DMS153 (cell line): Measurements from ENCODE around the gene NAALADL2.
A peak's percentile ranks its signal among the peaks of the same experiment; 100 is the strongest.
"Not testable (repeated sequence)": the region's sequence is repeated elsewhere in the genome, so short reads cannot be mapped to it uniquely, and the experiment has no call there.

Experiments used
- DNase-seq: peaks from one replicate; lab custom pipeline; 2025; lab: John Stamatoyannopoulos, UW

Gene NAALADL2

GRCh38 chr3:175144368-175144767 lies 285.2 kb downstream of the NAALADL2 start:
- no peak for DNase-seq

GRCh38 chr3:175146258-175146657 lies 287.1 kb downstream of the NAALADL2 start:
- DNase-seq: no peak

- peak; percentile 99 for DNase-seq
Observed at GRCh38 chr3:175149675-175150074, 290.5 kb downstream of the NAALADL2 start.

- DNase-seq: peak; percentile 97
Observed at GRCh38 chr3:175150812-175151401, 291.8 kb downstream of the NAALADL2 start.

- no peak for DNase-seq
Observed at GRCh38 chr3:175153595-175153994, 294.5 kb downstream of the NAALADL2 start.

GRCh38 chr3:175155172-175155571 lies 296.0 kb downstream of the NAALADL2 start:
- peak; percentile 23 for DNase-seq

GRCh38 chr3:175159202-175159601 lies 300.1 kb downstream of the NAALADL2 start:
- no peak for DNase-seq

GRCh38 chr3:175161291-175161690 lies 302.2 kb downstream of the NAALADL2 start:
- no peak for DNase-seq

GRCh38 chr3:175163686-175164085 lies 304.6 kb downstream of the NAALADL2 start:
- DNase-seq: peak; percentile 86

- DNase-seq: not testable (repeated sequence)
Observed at GRCh38 chr3:175173117-175173516, 314.0 kb downstream of the NAALADL2 start.

GRCh38 chr3:175176556-175176955 lies 317.4 kb downstream of the NAALADL2 start:
- no peak for DNase-seq

- peak; percentile 40 for DNase-seq
Observed at GRCh38 chr3:175179055-175179454, 319.9 kb downstream of the NAALADL2 start.

- no peak for DNase-seq
Observed at GRCh38 chr3:175184392-175184791, 325.3 kb downstream of the NAALADL2 start.

GRCh38 chr3:175185903-175186302 lies 326.8 kb downstream of the NAALADL2 start:
- DNase-seq: no peak

GRCh38 chr3:175186511-175186910 lies 327.4 kb downstream of the NAALADL2 start:
- no peak for DNase-seq

GRCh38 chr3:175187586-175187985 lies 328.5 kb downstream of the NAALADL2 start:
- DNase-seq: peak; percentile 80

- no peak for DNase-seq
Observed at GRCh38 chr3:175192536-175192935, 333.4 kb downstream of the NAALADL2 start.

GRCh38 chr3:175193815-175194518 lies 334.8 kb downstream of the NAALADL2 start:
- no peak for DNase-seq

GRCh38 chr3:175198991-175199783 lies 340.1 kb downstream of the NAALADL2 start:
- no peak for DNase-seq

- DNase-seq: no peak
Observed at GRCh38 chr3:175199961-175200360, 340.8 kb downstream of the NAALADL2 start.

- no peak for DNase-seq
Observed at GRCh38 chr3:175200391-175201095, 341.4 kb downstream of the NAALADL2 start.

- DNase-seq: no peak
Observed at GRCh38 chr3:175207361-175207760, 348.2 kb downstream of the NAALADL2 start.
